ENCODE results near the gene PRSS57.

Gene PRSS57

DNA sequence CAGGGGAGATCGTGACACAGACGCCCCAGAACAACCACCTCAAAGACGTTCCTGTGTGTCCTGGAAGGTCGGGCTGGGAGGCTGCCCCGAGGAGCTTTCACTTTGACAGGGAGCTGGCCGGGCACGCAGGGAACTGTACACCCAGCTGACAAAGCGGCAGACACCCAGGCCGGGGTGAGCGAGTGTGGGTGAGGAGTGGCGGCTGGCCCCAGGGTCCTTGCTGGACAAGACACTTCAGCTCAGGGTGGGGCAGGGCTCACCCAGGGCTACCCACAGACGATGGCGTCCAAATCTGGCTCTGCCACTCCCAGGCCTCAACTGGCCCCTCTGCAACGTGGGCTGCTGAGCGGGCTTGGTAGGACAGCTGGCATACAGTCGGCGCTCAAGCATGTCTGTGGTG lies 53.5 kb downstream of the PRSS57 start:
- no peak overlapping the region for H3K4me3 ChIP-seq (replicated peaks; ENCODE audit: insufficient read depth, low read length)
- DNase-seq (ENCODE audit: low read depth in 1 of 2, low spot score in 1 of 2): no peak
- TF ChIP-seq SPI1 (IDR thresholded peaks at IDR 0.05; ENCODE audit: borderline replicate concordance, low read depth): no peak
- TF ChIP-seq GABPA (IDR thresholded peaks at IDR 0.05; ENCODE audit: low read depth): no peak
- TF ChIP-seq, protein P1, sequence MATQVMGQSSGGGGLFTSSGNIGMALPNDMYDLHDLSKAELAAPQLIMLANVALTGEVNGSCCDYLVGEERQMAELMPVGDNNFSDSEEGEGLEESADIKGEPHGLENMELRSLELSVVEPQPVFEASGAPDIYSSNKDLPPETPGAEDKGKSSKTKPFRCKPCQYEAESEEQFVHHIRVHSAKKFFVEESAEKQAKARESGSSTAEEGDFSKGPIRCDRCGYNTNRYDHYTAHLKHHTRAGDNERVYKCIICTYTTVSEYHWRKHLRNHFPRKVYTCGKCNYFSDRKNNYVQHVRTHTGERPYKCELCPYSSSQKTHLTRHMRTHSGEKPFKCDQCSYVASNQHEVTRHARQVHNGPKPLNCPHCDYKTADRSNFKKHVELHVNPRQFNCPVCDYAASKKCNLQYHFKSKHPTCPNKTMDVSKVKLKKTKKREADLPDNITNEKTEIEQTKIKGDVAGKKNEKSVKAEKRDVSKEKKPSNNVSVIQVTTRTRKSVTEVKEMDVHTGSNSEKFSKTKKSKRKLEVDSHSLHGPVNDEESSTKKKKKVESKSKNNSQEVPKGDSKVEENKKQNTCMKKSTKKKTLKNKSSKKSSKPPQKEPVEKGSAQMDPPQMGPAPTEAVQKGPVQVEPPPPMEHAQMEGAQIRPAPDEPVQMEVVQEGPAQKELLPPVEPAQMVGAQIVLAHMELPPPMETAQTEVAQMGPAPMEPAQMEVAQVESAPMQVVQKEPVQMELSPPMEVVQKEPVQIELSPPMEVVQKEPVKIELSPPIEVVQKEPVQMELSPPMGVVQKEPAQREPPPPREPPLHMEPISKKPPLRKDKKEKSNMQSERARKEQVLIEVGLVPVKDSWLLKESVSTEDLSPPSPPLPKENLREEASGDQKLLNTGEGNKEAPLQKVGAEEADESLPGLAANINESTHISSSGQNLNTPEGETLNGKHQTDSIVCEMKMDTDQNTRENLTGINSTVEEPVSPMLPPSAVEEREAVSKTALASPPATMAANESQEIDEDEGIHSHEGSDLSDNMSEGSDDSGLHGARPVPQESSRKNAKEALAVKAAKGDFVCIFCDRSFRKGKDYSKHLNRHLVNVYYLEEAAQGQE (IDR thresholded peaks at IDR 0.05; ENCODE audit: insufficient replicate concordance, low read depth): no peak
- TF ChIP-seq, protein P2, sequence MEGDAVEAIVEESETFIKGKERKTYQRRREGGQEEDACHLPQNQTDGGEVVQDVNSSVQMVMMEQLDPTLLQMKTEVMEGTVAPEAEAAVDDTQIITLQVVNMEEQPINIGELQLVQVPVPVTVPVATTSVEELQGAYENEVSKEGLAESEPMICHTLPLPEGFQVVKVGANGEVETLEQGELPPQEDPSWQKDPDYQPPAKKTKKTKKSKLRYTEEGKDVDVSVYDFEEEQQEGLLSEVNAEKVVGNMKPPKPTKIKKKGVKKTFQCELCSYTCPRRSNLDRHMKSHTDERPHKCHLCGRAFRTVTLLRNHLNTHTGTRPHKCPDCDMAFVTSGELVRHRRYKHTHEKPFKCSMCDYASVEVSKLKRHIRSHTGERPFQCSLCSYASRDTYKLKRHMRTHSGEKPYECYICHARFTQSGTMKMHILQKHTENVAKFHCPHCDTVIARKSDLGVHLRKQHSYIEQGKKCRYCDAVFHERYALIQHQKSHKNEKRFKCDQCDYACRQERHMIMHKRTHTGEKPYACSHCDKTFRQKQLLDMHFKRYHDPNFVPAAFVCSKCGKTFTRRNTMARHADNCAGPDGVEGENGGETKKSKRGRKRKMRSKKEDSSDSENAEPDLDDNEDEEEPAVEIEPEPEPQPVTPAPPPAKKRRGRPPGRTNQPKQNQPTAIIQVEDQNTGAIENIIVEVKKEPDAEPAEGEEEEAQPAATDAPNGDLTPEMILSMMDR (IDR thresholded peaks at IDR 0.05; ENCODE audit: insufficient read depth, low read length): no peak
- TF ChIP-seq POLR2AphosphoS5 (IDR thresholded peaks at IDR 0.05; ENCODE audit: low read depth): no peak
- H3K27me3 ChIP-seq (ENCODE audit: insufficient read depth, poor library complexity, severe bottlenecking): peaks cover 4% of the 10 kb centered on the region
- no peak overlapping the region for H3K27ac ChIP-seq (replicated peaks)

DNA sequence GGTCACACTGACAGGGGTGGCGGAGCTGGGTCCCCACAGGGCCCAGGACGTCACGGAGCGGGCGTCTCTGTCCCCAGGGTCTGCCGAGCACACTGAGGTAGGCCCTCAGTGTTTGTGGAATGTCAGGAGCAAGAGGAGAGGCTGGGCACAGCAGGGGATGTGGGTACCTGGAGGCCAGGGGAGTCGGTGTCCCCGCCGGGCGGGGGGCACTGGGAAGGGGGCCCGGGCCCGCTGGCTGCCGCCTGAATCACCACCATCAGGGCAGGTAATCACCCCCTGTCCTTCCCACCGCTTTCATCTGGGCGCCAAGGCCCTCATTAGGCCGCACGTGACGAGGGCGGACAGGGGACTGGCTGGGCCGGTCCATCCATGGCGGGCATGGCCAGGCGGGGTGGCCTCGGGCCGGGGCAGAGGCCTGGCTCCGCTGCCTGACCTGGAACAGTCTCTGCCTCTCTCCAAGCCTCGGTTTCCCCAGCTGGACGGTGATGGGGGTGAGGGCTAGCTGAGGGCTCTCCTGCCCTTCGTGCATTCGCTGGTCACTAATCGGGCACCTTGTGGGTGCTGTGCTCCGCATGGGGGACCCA lies 54.6 kb downstream of the PRSS57 start:
- TF ChIP-seq, protein P1 (IDR thresholded peaks at IDR 0.05; ENCODE audit: insufficient replicate concordance, low read depth): no peak
- TF ChIP-seq SPI1 (IDR thresholded peaks at IDR 0.05; ENCODE audit: borderline replicate concordance, low read depth): no peak
- no peak for TF ChIP-seq GABPA (IDR thresholded peaks at IDR 0.05; ENCODE audit: low read depth)
- no peak for TF ChIP-seq POLR2AphosphoS5 (IDR thresholded peaks at IDR 0.05; ENCODE audit: low read depth)
- TF ChIP-seq, protein P2 (IDR thresholded peaks at IDR 0.05; ENCODE audit: insufficient read depth, low read length): no peak
- H3K4me3 ChIP-seq (replicated peaks; ENCODE audit: insufficient read depth, low read length): no peak overlapping the region
- no peak overlapping the region for H3K27ac ChIP-seq (replicated peaks)
- no peak for DNase-seq (ENCODE audit: low read depth in 1 of 2, low spot score in 1 of 2)
- peaks cover 4% of the 10 kb centered on the region for H3K27me3 ChIP-seq (ENCODE audit: insufficient read depth, poor library complexity, severe bottlenecking)

DNA sequence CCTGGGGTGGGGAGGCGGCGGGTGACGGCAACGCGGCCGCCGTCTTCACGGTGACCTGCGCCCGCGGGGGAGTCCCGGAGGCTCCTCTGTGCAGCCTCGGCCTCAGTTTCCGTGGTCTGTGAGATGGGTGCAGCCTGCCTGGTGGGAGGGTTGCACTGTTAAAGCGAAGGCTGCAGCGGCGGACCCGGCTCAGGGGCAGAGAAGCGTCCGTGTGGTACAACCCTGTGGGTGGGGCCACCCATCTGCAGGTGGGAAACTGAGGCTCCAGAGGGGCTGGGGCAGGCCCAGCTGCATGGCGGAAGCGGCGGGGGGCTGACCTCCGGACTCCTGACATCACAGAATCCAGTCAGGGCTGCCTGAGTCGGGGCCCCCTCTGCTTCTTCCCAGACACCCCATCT lies 55.1 kb downstream of the PRSS57 start:
- peaks cover 4% of the 10 kb centered on the region for H3K27me3 ChIP-seq (ENCODE audit: insufficient read depth, poor library complexity, severe bottlenecking)
- TF ChIP-seq, protein P2 (IDR thresholded peaks at IDR 0.05; ENCODE audit: insufficient read depth, low read length): no peak
- TF ChIP-seq GABPA (IDR thresholded peaks at IDR 0.05; ENCODE audit: low read depth): no peak
- TF ChIP-seq, protein P1 (IDR thresholded peaks at IDR 0.05; ENCODE audit: insufficient replicate concordance, low read depth): no peak
- TF ChIP-seq POLR2AphosphoS5 (IDR thresholded peaks at IDR 0.05; ENCODE audit: low read depth): no peak
- TF ChIP-seq SPI1 (IDR thresholded peaks at IDR 0.05; ENCODE audit: borderline replicate concordance, low read depth): no peak
- H3K4me3 ChIP-seq (replicated peaks; ENCODE audit: insufficient read depth, low read length): no peak overlapping the region
- H3K27ac ChIP-seq (replicated peaks): no peak overlapping the region
- DNase-seq (ENCODE audit: low read depth in 1 of 2, low spot score in 1 of 2): no peak
